A549 (cell line): ENCODE measurements around the gene GLB1L3.

Source experiments
- BHLHE40 ChIP-seq: IDR thresholded peaks from 2 replicates; pipeline ENCODE4 v1.6.1; 2012; ENCODE audit warnings: low read depth, low read length, inconsistent platforms
- CTCF ChIP-seq: fragments of >200 bp; sonication (Bioruptor Twin); formaldehyde crosslinking; IDR thresholded peaks from 3 replicates; pipeline ENCODE4 v1.5.1; 2016
- FOSB ChIP-seq: fragments of 250-450 bp; sonication (Bioruptor Pico); IDR thresholded peaks from 2 replicates; pipeline ENCODE4 v1.5.0; 2020; ENCODE audit warnings: mild to moderate bottlenecking, moderate library complexity
- PHF8 ChIP-seq: fragments of 200-600 bp; sonication (generic); IDR thresholded peaks from 2 replicates; pipeline ENCODE4 v1.6.1; 2016; ENCODE audit warnings: low read depth, mild to moderate bottlenecking, antibody characterized with exemption, moderate library complexity, borderline replicate concordance

DNA sequence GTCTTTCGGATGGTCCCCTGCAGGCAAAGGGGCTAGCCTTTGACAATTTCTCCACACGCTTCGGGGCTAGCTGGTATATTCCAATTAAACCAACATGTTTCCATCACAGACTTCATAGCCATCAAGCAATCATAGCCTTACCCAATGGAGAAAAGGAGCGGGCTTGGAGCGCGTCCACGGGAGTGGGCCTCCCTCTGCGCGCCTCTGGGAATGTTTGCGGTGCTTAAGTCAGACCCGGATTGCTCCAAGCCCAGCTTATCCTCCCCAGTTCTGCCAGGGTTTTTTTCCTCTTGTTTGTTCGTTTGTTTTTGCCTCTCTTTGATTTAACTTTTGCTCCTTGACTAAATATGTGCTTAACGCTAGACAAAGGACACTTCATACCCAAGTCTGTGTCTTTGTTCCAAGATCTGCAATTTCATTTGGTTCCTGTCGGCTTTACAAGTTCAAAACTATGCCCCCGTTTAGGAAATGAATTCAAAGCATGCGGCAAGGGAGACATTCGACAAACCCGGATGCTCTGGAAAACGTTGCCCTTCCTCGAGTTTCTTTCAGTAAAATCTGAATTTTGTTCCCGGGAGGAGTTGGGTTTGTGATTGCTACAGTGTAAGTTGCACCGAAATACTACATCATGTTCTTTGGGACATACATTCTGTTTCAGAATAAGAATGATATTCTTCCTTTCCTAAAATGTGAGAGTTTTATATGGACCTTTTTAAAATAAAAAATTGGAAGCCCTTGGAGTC is 54.6 kb downstream of the GLB1L3 start:
- TF ChIP-seq FOSB (no peak), PHF8 (no peak), BHLHE40 (no peak), CTCF (no peak)
